ENCODE data around the gene ESM1. TPM values are rescaled to one million over a fixed set of nuclear protein-coding genes. Genes with fewer than 3 reads are reported as not detected.

ESM1 gene
- total RNA-seq, 1 donor from 2014 or later, result 0.35 TPM

DNA sequence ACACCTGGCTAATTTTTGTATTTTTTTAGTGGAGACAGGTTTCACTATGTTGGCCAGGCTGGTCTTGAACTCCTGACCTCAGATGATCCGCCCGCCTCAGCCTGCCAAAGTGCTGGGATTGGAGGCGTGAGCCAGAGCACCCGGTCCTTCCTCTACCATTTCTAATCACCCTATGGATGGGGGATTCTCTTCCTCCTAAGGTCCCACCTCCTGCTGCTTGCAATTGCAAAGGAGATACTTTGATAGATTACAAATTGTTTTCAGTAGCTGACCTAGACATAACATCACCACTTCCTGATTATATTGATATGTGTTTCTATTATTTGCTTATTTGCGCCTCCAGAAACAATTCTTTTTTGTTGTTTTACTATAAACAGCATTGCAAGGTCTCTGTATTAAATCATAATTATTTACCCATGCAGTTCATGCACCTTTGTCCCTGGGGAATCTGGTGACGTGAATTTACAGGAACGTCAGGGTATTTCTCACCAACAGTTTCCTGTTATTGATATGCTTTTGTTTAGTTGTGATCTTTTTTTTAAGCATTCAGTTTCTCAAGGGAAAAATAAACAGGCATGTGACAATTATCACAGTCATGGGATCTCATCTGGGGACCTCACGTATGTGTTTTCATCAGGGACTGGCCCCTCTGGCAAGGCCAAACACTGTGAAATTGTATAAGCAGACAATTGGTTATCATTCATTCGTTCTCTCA lies 43.2 kb downstream of the ESM1 start:
- TF ChIP-seq, protein P1, sequence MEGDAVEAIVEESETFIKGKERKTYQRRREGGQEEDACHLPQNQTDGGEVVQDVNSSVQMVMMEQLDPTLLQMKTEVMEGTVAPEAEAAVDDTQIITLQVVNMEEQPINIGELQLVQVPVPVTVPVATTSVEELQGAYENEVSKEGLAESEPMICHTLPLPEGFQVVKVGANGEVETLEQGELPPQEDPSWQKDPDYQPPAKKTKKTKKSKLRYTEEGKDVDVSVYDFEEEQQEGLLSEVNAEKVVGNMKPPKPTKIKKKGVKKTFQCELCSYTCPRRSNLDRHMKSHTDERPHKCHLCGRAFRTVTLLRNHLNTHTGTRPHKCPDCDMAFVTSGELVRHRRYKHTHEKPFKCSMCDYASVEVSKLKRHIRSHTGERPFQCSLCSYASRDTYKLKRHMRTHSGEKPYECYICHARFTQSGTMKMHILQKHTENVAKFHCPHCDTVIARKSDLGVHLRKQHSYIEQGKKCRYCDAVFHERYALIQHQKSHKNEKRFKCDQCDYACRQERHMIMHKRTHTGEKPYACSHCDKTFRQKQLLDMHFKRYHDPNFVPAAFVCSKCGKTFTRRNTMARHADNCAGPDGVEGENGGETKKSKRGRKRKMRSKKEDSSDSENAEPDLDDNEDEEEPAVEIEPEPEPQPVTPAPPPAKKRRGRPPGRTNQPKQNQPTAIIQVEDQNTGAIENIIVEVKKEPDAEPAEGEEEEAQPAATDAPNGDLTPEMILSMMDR (conservative IDR thresholded peaks at IDR 0.05; ENCODE audit: low read depth, low read length), result no peak
- no peak for DNase-seq (ENCODE audit: low read depth)
- no peak overlapping the region for H3K4me3 ChIP-seq (ENCODE audit: low read depth, low read length)

DNA sequence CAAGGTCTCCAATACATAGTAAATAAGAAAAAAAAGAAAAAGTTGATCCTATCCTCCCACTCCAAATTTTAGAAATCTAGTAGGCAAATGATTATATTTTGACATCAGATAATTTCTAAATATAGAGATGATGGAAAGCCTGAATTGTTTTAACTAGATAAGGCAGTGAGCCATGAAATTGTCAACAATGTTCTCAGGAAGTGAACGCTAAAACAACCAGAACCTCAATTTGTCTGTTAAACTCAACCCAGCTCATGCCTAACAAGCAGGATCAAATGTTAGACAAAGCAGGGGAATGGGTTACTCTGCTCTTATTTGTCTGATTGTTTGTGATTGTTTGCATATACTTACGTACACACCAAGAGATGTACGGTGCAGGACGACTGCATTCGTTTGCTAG lies 49.2 kb downstream of the ESM1 start:
- DNase-seq (ENCODE audit: low read depth), result no peak
- TF ChIP-seq, protein P1 (conservative IDR thresholded peaks at IDR 0.05; ENCODE audit: low read depth, low read length), result no peak
- H3K4me3 ChIP-seq (ENCODE audit: low read depth, low read length), result no peak overlapping the region

DNA sequence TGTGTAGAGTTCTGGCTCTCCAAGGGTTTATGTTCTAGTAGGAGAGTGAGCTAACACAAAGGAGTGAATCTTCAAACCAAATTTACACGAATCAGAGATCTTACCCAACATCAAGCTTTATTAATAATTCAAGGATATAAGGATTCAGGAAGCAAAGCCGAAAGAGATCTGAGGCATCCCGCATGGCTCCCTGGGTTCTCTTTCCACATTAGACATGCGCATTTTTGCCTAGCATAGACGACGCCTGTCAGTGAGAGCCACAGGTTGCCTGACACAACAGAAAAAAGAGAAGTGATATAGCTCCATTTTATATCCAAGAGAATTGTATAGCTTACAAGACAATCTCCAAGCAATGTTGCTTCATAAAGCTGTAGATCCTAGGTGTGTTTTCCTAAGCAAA lies 52.6 kb downstream of the ESM1 start:
- TF ChIP-seq, protein P1 (conservative IDR thresholded peaks at IDR 0.05; ENCODE audit: low read depth, low read length), result no peak
- DNase-seq (ENCODE audit: low read depth), result no peak
- H3K4me3 ChIP-seq (ENCODE audit: low read depth, low read length), result no peak overlapping the region

DNA sequence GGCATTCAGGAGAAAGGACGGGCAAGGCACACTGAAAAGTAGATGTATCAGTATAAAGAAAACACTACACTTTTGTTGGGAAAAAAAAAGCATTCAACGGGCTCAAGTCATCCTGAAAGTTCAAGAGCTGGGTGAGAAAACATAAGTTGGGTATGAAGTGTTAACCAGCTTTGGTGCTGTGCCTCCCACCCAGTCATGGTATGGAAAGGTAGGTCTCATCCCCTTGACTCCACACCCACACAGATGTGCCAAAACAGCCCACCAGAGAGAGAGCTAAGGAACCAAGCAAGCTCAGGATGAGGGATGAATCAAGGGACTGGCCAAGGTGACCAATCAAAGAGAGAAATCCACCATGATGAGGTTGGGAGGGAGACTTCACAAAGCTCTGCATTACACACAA lies 54.7 kb downstream of the ESM1 start:
- H3K4me3 ChIP-seq (ENCODE audit: low read depth, low read length), result no peak overlapping the region
- no peak for DNase-seq (ENCODE audit: low read depth)
- TF ChIP-seq, protein P1 (conservative IDR thresholded peaks at IDR 0.05; ENCODE audit: low read depth, low read length), result no peak

Other genes starting within 250 kb of the ESM1 start
- not detected in 2 replicates for gene GZMK, start 38.7 kb upstream of the ESM1 start, total RNA-seq
- not detected in 2 replicates for gene GZMA, start 117.1 kb upstream of the ESM1 start, total RNA-seq
- gene GPX8, start 174.6 kb upstream of the ESM1 start, total RNA-seq, result 38.8 and 58.5 TPM in 2 replicates
- gene CDC20B, start 187.6 kb upstream of the ESM1 start, total RNA-seq, result not detected in 2 replicates
- 0.06 and 0.22 TPM in 2 replicates for gene MCIDAS, start 241.7 kb upstream of the ESM1 start, total RNA-seq
- gene CCNO, start 248.0 kb upstream of the ESM1 start, total RNA-seq, result 1.8 and 3.0 TPM in 2 replicates

Data from epithelial cell of proximal tubule (primary cell).